Activated CD4-positive, alpha-beta T cell treated with anti-CD3 and anti-CD28 coated beads, Interleukin-10, Interleukin-2, amounts not matched to agents 100 ng/mL and 50 ng/mL, durations not matched to agents 16 hours and 8 hours (primary cell): ENCODE data around the gene CAPZA2.
A peak's percentile ranks its signal among the peaks of the same experiment; 100 is the strongest.
"Not testable (repeated sequence)": the region's sequence is repeated elsewhere in the genome, so short reads cannot be mapped to it uniquely, and the experiment has no call there.

Experiments used
- DNase-seq: peaks from one replicate; pipeline ENCODE4 v3.0.0-alpha.2; 2020

The CAPZA2 gene

GRCh38 chr7:116922545-116922944 lies 60.2 kb downstream of the CAPZA2 start:
- no peak for DNase-seq

DNA sequence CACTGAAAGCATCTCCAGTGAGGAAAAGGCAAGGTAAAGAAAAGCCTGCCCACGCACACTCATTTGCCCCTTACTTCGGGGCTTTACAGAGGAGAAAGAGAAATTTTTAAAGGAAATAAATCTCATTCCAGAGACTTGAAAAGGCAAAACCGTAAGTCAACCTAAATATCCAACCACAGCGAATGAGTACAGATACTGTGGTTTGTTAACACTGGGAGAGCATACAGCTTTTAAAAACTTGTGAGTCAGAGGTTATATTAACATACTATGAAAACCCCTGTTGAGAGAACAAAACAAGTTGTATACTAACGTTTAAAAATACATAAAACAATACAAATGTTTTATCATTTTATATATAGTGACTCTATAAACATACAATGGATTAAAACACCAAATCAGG lies 62.4 kb downstream of the CAPZA2 start:
- no peak for DNase-seq

DNA sequence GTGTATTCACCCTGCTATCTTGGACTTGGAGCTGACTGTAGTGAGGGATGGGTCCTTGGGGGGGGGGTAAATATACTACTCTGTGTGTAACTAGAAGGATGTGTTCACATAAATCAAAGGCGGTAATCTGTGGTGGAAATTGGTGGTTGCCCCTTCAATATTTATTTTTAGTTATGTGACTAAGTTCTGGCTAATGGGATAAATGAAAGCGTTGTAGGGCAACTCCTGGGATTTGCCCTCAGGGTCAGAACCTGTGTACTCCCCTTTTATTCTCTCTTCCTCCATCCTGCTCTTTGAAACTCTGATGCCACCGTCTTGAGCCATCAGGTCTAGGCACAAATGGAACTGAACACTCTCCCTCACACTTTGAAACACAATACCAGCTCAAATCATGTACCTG lies 66.6 kb downstream of the CAPZA2 start:
- DNase-seq: no peak

DNA sequence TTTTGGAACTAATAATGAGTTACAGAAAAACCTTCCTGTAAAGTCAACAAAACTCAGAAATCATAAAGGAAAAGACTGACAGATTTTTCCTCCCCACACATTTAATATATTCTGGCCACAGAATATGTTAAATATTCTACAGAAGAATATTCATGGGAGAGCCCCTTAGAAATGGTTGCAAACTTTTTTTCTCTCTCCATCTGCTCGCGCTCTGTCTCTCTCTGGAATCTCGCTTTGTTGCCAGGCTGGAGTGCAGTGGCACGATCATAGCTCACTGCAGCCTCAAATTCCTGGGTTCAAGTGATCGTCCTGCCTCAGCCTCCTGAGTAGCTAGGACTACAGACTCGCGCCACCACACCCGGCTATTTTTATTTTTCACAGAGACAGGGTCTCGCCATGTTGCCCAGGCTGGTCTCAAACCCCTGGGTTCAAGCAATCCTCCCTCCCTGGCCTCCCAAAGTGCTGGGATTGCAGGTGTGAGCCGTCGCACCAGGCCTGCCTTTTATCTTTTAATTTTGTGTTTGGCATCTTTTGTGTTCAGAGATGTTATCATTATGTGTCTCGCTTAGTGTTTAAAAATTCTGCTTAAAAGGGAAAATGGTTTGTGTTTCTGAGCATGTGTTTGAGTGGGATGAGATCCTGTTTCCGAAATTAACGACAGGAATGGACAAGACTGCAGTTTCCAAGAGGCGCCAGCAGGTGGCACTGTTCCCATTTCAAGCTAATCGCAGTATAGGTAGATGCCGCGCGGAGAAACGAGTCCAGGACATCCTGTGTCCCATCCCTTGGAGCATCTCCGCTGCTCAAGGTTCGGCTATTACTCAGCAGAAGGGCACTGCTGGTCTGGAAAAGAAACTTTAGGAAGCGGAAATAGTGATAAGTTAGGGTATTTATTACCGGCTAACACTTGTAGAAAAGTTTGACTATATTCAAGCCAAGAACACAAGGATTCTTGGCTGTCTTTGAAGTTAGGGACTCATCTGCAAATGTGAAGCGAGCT lies 67.8 kb downstream of the CAPZA2 start:
- peak; percentile 77 for DNase-seq

- DNase-seq: no peak
These were observed 70.2 kb downstream of the CAPZA2 start for GRCh38 chr7:116932566-116932965.

- no peak for DNase-seq
These were observed 71.1 kb downstream of the CAPZA2 start for GRCh38 chr7:116933465-116933864.

DNA sequence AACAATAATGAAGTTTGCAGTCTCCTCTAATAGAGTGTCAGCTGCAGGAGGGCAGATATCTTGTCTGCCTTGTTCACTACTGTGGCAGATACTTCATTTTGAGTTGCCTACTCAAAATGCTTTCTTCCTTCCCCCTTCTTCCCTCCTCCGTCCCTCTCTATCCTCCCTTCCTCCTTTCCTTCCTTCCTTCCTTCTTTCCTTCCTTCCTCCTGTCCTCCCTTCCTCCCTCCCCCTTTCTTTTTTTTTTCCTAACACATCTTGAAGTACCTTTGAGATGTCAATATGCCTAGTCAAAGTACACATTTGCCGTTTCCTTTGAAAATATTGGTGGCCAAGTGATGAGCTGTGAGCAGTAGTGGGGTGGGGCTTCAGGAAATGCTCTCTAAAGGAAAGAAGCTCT lies 72.2 kb downstream of the CAPZA2 start:
- no peak for DNase-seq

DNA sequence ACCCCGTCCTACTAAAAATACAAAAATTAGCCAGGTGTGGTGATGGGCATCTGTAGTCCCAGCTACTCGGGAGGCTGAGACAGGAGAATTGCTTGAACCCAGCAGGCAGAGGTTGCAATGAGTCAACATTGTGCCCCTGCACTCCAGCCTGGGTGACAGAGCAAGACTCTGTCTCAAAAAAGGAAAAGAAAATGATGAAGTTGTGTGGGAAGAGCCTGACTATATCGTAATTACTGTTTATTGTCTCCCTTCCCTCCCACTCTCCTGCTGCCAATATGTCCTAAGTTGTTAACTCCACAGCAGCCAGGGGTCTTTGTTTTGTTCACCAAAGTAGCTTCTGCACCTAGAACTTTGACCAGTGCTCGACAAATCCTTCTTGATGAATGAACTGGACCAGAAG lies 74.5 kb downstream of the CAPZA2 start:
- not testable (repeated sequence) for DNase-seq

- DNase-seq: peak; percentile 59
These were observed 76.3 kb downstream of the CAPZA2 start for GRCh38 chr7:116938678-116939077.

GRCh38 chr7:116940689-116941370 lies 78.4 kb downstream of the CAPZA2 start:
- DNase-seq: no peak

GRCh38 chr7:116942504-116942903 lies 80.1 kb downstream of the CAPZA2 start:
- DNase-seq: no peak

DNA sequence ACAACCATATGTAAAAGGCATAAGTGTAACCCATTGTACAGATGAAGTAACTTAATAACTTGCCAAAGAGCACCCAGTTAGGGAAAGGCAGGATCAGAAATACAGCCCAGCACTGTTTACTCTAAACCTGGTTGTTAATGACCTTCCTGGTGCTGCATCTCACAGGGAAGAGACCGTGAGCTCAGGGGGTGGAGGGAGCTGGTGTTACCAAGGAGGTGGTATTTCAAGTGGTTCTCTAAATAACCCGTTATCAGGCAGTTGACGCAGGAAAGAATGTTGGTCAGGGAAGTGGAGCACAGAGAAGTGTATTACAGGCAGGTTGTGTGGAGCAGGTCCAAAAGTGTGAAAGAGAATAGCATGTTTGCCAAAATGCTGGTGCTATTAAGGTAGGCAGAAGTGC lies 86.5 kb downstream of the CAPZA2 start:
- DNase-seq: no peak

- no peak for DNase-seq
These were observed 87.8 kb downstream of the CAPZA2 start for GRCh38 chr7:116949941-116950801.

GRCh38 chr7:116950889-116951351 lies 88.5 kb downstream of the CAPZA2 start:
- no peak for DNase-seq

DNA sequence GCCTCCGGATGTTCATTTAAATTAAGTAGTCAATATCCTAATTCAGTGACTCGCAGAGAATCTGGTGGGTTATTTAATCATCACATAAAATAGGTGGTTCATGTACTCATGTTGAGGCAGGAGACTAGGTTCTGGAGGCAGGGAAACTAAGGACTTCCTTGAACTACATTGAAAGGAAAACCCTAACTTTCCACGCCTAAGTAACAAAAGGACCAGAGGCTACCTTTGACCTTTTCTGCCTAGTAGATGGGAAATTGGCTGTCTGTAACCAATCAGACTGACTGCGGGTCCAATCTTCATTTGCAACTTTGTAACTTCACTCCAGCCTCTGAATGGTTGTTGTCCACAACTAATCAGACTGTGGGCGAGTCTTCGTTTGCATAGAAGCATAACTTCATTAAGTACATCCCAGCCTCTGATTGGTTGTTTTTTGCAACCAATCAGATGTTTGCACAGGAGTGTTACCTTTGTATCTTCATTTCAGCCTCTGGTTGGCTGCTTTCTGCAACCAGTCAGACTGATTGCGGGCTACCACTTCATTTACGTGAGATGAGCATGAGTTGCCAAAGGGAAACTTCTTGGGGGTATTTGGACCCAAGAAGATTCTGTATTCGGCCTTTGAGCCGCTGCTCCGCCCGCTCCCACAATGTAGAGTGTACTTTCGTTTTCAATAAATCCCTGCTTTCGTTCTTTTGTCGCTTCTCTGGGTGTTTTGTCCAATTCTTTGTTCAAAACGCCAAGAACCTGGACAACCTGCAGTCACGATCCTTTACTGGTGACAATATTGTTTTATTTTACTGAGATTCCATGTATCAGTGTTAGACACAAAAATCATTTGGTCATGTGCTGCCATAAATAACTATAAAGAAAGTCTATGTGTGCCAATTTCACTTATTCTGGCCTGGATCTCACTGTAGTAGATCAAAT lies 89.2 kb downstream of the CAPZA2 start:
- DNase-seq: no peak

DNA sequence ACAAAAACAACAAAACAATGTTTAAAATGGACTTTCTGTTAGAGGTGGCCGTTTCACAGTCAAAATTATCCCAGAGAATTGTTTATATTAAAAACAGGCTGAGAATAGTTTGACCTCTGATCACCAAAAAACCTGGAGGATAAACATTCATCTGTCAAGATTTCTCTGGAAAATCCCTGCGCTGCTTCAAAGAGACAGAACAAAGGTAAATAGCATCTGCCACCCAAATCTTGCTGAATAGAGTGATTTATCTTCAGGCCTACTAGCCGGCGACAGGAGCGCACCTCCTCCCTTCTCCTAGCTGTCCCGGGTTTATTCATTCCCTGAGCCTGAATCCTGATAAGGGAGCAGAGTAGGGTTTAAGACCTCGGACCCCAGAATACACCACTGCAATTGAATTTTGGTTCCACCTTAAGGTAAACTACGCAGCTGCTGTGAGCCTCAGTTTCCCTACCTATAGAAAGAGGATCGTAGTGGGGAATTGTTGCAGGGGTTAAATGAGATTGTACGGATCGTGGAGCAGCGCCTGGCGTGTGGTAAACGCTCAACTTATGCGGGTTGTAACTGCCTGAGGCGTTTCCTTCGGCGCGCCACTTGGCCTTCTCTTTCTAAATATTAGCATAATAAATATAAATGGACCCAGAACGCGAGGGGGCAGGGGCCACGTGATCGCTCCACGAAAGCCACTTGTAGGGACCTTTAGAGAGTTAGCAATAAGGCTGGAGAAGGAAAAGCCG lies 90.4 kb downstream of the CAPZA2 start:
- DNase-seq: no peak

GRCh38 chr7:116953372-116953905 lies 91.1 kb downstream of the CAPZA2 start, which contains the start of gene ST7:
ST7 (plus strand) TSS chr7:116953501; CDS start chr7:116953541, 40 bp downstream.
- DNase-seq: peak; percentile 63

- peak; percentile 50 for DNase-seq
These were observed 91.8 kb downstream of the CAPZA2 start for GRCh38 chr7:116953906-116954838.

DNA sequence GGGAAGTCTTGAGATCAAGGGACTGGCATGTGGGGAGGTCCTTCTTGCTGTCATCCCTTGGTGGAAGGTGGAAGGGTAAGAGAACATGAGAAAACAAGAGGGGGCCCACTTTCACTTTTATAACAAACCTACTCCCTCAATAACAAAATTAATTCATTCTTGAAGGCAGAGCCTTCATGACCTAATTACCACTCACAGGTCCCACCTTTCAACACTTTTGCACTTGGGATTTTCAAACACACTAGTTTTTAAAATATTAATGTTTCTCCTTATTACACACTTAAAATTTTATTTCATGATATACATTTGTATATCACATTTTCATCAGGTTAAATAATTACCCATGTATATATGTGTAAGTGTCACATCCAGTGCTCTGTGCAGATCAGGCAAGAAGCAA lies 93.0 kb downstream of the CAPZA2 start:
- no peak for DNase-seq
